Spinal cord (tissue), 10 donors: ENCODE data around the gene USP17L21. TPM values are rescaled to one million over a fixed set of nuclear protein-coding genes. Genes with fewer than 3 reads are reported as not detected.
"Not testable (repeated sequence)": the region's sequence is repeated elsewhere in the genome, so short reads cannot be mapped to it uniquely, and the experiment has no call there.

Experiments used
- DNase-seq, 6 donors: peaks; one replicate each; pipeline versions ENCODE4 v3.0.0 to v3.0.0-alpha.2; 2013 to 2015; ENCODE audit warnings: low spot score in 6 of 6, low read depth in 4 of 6
- H3K27ac ChIP-seq: one replicate; pipeline ENCODE4 v1.5.1; 2013; ENCODE audit warnings: low read depth, low read length, control low read depth
- H3K27me3 ChIP-seq: one replicate; pipeline ENCODE4 v1.6.1; 2013; ENCODE audit warnings: low read length; ENCODE audit not compliant: control insufficient read depth, insufficient read depth
- H3K36me3 ChIP-seq: one replicate; pipeline ENCODE4 v1.6.1; 2013; ENCODE audit warnings: low read length; ENCODE audit not compliant: control insufficient read depth, insufficient read depth
- H3K4me1 ChIP-seq: one replicate; pipeline ENCODE4 v1.6.1; 2013; ENCODE audit warnings: low read length; ENCODE audit not compliant: control insufficient read depth, insufficient read depth
- H3K4me3 ChIP-seq: one replicate; pipeline ENCODE4 v1.5.1; 2013; ENCODE audit warnings: low read depth, low read length, control low read depth
- H3K9me3 ChIP-seq: one replicate; pipeline ENCODE4 v1.6.1; 2013; ENCODE audit warnings: low read length; ENCODE audit not compliant: control insufficient read depth, insufficient read depth
- WGBS: methylation state at CpG from one replicate; pipeline ENCODE4 v1.1.5; 2013; ENCODE audit warnings: missing lambda C conversion rate; ENCODE audit not compliant: insufficient coverage; 5-methylcytosine and 5-hydroxymethylcytosine counted together
- polyA plus RNA-seq, 2 donors: library from polyadenylated mRNA; unstranded; fragments of 120-200 nt; gene quantifications; one replicate each; pipeline ENCODE4 v1.2.1, GENCODE V29; 2013; ENCODE audit not compliant: insufficient read length in 2 of 2
- total RNA-seq, 2 donors: library from RNA; depleted of rRNA in 1 of 2; stranded (reverse); fragments of 120-200 nt in 1 of 2; fragments of >200 nt in 1 of 2; gene quantifications; one replicate each; pipeline versions ENCODE4 v1.2.3 to v1.2.4, GENCODE V29; 2013 to 2014
- donor health status: healthy.

The USP17L21 gene
- total and polyA plus RNA-seq, 4 donors: not detected

- not testable (repeated sequence) for H3K27ac ChIP-seq, H3K4me1 ChIP-seq, H3K36me3 ChIP-seq, H3K27me3 ChIP-seq, H3K4me3 ChIP-seq, H3K9me3 ChIP-seq, DNase-seq
- no CpG with 5 or more reads among the region's 13 CpGs for WGBS
These were observed 9.6 kb upstream of the USP17L21 start, which contains the start of gene USP17L19 for GRCh38 chr4:9253078-9253477. Gene USP17L19 (plus strand): TSS chr4:9253378. CDS start chr4:9253378, 0 bp downstream.

DNA sequence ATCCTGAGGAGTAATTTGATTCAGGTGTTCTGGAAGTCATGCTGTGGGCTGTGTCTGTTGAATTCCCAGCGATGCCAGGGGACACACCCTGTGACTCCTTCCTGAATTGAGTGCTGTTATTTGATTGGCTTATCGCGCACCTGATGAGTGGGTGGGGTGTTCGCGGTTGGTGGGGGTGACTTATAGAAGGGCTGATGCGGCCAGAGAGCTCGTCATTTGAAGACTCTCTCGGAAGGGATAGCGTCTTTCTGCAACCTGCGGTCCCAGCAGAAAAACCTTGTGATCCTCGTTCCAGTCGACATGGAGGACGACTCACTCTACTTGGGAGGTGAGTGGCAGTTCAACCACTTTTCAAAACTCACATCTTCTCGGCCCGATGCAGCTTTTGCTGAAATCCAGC is 4.8 kb upstream of the USP17L21 start, which contains the start of gene USP17L20:
Gene USP17L20, plus strand, starts transcription at position 301 of the 400 bp plus-strand sequence. Its CDS starts 0 bp downstream, at position 301.
- not testable (repeated sequence) for H3K4me3 ChIP-seq
- no CpG with 5 or more reads among the region's 15 CpGs for WGBS

GRCh38 chr4:9267319-9267718 is 4.6 kb downstream of the USP17L21 start, which contains the start of gene USP17L22:
Gene USP17L22 (plus strand): TSS chr4:9267619. CDS start chr4:9267619, 0 bp downstream.
- not testable (repeated sequence) for H3K27me3 ChIP-seq, H3K27ac ChIP-seq, H3K4me1 ChIP-seq, DNase-seq, H3K4me3 ChIP-seq, H3K36me3 ChIP-seq, H3K9me3 ChIP-seq
- WGBS: no CpG with 5 or more reads among the region's 15 CpGs

More for the DNA sequence above, 4.8 kb upstream of the USP17L21 start, which contains the start of gene USP17L20:
- H3K4me1 ChIP-seq, H3K27me3 ChIP-seq, DNase-seq, H3K27ac ChIP-seq, H3K9me3 ChIP-seq, H3K36me3 ChIP-seq: not testable (repeated sequence)

GRCh38 chr4:9271719-9272118 is 9.0 kb downstream of the USP17L21 start:
- not testable (repeated sequence) for H3K27ac ChIP-seq, H3K4me3 ChIP-seq, H3K4me1 ChIP-seq, H3K9me3 ChIP-seq, DNase-seq, H3K27me3 ChIP-seq, H3K36me3 ChIP-seq
- WGBS: 60% methylated on average over 1 of the region's 10 CpGs

Other genes with a start within 250 kb of the USP17L21 start
- gene FAM90A26, start 92.5 kb upstream of the USP17L21 start, total RNA-seq: not detected
- gene FAM90A26, start 92.5 kb upstream of the USP17L21 start, polyA plus RNA-seq: under 1 TPM in 1 of 2 donors, not detected in 1; 0.20 TPM
- not detected for gene USP17L10, start 52.2 kb upstream of the USP17L21 start, total RNA-seq
- not detected for gene USP17L10, start 52.2 kb upstream of the USP17L21 start, polyA plus RNA-seq
- gene USP17L11, start 47.5 kb upstream of the USP17L21 start, total RNA-seq: not detected
- not detected for gene USP17L11, start 47.5 kb upstream of the USP17L21 start, polyA plus RNA-seq
- not detected for gene USP17L12, start 42.7 kb upstream of the USP17L21 start, total RNA-seq
- not detected for gene USP17L12, start 42.7 kb upstream of the USP17L21 start, polyA plus RNA-seq
- not detected for gene USP17L13, start 38.0 kb upstream of the USP17L21 start, total RNA-seq
- gene USP17L13, start 38.0 kb upstream of the USP17L21 start, polyA plus RNA-seq: not detected
- gene USP17L15, start 28.5 kb upstream of the USP17L21 start, total RNA-seq: not detected
- gene USP17L15, start 28.5 kb upstream of the USP17L21 start, polyA plus RNA-seq: not detected
- gene USP17L17, start 19.0 kb upstream of the USP17L21 start, total RNA-seq: not detected
- gene USP17L17, start 19.0 kb upstream of the USP17L21 start, polyA plus RNA-seq: not detected
- gene USP17L18, start 14.2 kb upstream of the USP17L21 start, total RNA-seq: not detected
- not detected for gene USP17L18, start 14.2 kb upstream of the USP17L21 start, polyA plus RNA-seq
- not detected for gene USP17L19, start 9.5 kb upstream of the USP17L21 start, total RNA-seq
- not detected for gene USP17L19, start 9.5 kb upstream of the USP17L21 start, polyA plus RNA-seq
- not detected for gene USP17L20, start 4.7 kb upstream of the USP17L21 start, total RNA-seq
- not detected for gene USP17L20, start 4.7 kb upstream of the USP17L21 start, polyA plus RNA-seq
- gene USP17L22, start 4.7 kb downstream of the USP17L21 start, total RNA-seq: not detected
- not detected for gene USP17L22, start 4.7 kb downstream of the USP17L21 start, polyA plus RNA-seq
- gene USP17L24, start 62.3 kb downstream of the USP17L21 start, total RNA-seq: not detected
- gene USP17L24, start 62.3 kb downstream of the USP17L21 start, polyA plus RNA-seq: not detected
- not detected for gene USP17L25, start 67.0 kb downstream of the USP17L21 start, total RNA-seq
- gene USP17L25, start 67.0 kb downstream of the USP17L21 start, polyA plus RNA-seq: not detected
- gene USP17L26, start 71.8 kb downstream of the USP17L21 start, total RNA-seq: not detected
- not detected for gene USP17L26, start 71.8 kb downstream of the USP17L21 start, polyA plus RNA-seq
- not detected for gene USP17L5, start 76.5 kb downstream of the USP17L21 start, total RNA-seq
- gene USP17L5, start 76.5 kb downstream of the USP17L21 start, polyA plus RNA-seq: not detected
- not detected for gene USP17L27, start 81.3 kb downstream of the USP17L21 start, total RNA-seq
- not detected for gene USP17L27, start 81.3 kb downstream of the USP17L21 start, polyA plus RNA-seq
- not detected for gene USP17L28, start 86.0 kb downstream of the USP17L21 start, total RNA-seq
- not detected for gene USP17L28, start 86.0 kb downstream of the USP17L21 start, polyA plus RNA-seq
- not detected for gene USP17L29, start 90.8 kb downstream of the USP17L21 start, total RNA-seq
- gene USP17L29, start 90.8 kb downstream of the USP17L21 start, polyA plus RNA-seq: not detected
- gene USP17L30, start 100.3 kb downstream of the USP17L21 start, total RNA-seq: not detected
- not detected for gene USP17L30, start 100.3 kb downstream of the USP17L21 start, polyA plus RNA-seq
- not detected for gene DEFB131A, start 181.5 kb downstream of the USP17L21 start, total RNA-seq
- not detected for gene DEFB131A, start 181.5 kb downstream of the USP17L21 start, polyA plus RNA-seq